ENCODE measurements around the gene IGF2BP2. TPM values are rescaled to one million over a fixed set of nuclear protein-coding genes. Genes with fewer than 3 reads are reported as not detected.

IGF2BP2 gene
- total and polyA plus RNA-seq, 9 of the 15 experiments (the other 6 are each of a cell fraction or from before 2014, with no cell fraction given), result 3.2 to 59.6 (median 30.5) TPM

- TF ChIP-seq ZNF3 (CRISPR knock-in tag; IDR thresholded peaks at IDR 0.05), result no peak
- TF ChIP-seq ZNF217 (CRISPR knock-in tag; IDR thresholded peaks at IDR 0.05), result no peak
- TF ChIP-seq, protein P1, sequence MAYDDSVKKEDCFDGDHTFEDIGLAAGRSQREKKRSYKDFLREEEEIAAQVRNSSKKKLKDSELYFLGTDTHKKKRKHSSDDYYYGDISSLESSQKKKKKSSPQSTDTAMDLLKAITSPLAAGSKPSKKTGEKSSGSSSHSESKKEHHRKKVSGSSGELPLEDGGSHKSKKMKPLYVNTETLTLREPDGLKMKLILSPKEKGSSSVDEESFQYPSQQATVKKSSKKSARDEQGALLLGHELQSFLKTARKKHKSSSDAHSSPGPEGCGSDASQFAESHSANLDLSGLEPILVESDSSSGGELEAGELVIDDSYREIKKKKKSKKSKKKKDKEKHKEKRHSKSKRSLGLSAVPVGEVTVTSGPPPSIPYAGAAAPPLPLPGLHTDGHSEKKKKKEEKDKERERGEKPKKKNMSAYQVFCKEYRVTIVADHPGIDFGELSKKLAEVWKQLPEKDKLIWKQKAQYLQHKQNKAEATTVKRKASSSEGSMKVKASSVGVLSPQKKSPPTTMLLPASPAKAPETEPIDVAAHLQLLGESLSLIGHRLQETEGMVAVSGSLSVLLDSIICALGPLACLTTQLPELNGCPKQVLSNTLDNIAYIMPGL (CRISPR knock-in tag; IDR thresholded peaks at IDR 0.05), result no peak
- no peak for TF ChIP-seq PRMT5 (CRISPR knock-in tag; IDR thresholded peaks at IDR 0.05)
- TF ChIP-seq SREBF2 (CRISPR knock-in tag; IDR thresholded peaks at IDR 0.05), result no peak
- no peak for TF ChIP-seq THAP7 (CRISPR knock-in tag; IDR thresholded peaks at IDR 0.05)
- TF ChIP-seq NBN (IDR thresholded peaks at IDR 0.05; ENCODE audit: low read depth), result no peak
- TF ChIP-seq CHD4 (IDR thresholded peaks at IDR 0.05; ENCODE audit: insufficient read depth, insufficient replicate concordance, low read depth, low read length, poor library complexity, severe bottlenecking), result no peak
- no peak for TF ChIP-seq HDGF (IDR thresholded peaks at IDR 0.05)
- TF ChIP-seq ZNF830 (CRISPR knock-in tag; IDR thresholded peaks at IDR 0.05), result no peak
- no peak for TF ChIP-seq ZEB2 (IDR thresholded peaks at IDR 0.05)
- TF ChIP-seq, protein P2, sequence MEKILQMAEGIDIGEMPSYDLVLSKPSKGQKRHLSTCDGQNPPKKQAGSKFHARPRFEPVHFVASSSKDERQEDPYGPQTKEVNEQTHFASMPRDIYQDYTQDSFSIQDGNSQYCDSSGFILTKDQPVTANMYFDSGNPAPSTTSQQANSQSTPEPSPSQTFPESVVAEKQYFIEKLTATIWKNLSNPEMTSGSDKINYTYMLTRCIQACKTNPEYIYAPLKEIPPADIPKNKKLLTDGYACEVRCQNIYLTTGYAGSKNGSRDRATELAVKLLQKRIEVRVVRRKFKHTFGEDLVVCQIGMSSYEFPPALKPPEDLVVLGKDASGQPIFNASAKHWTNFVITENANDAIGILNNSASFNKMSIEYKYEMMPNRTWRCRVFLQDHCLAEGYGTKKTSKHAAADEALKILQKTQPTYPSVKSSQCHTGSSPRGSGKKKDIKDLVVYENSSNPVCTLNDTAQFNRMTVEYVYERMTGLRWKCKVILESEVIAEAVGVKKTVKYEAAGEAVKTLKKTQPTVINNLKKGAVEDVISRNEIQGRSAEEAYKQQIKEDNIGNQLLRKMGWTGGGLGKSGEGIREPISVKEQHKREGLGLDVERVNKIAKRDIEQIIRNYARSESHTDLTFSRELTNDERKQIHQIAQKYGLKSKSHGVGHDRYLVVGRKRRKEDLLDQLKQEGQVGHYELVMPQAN (IDR thresholded peaks at IDR 0.05; ENCODE audit: borderline replicate concordance), result no peak
- no peak for TF ChIP-seq ZNF589 (CRISPR knock-in tag; IDR thresholded peaks at IDR 0.05; ENCODE audit: low read depth)
- no peak for TF ChIP-seq COPS2 (conservative IDR thresholded peaks at IDR 0.05)
- TF ChIP-seq PBX2 (CRISPR knock-in tag; IDR thresholded peaks at IDR 0.05; ENCODE audit: low read depth), result no peak
- no peak; the same call in 1 of the 2 replicates for TF ChIP-seq PBX2 (tag; conservative IDR thresholded peaks at IDR 0.05; ENCODE audit: low read depth)
- TF ChIP-seq RBM22 (IDR thresholded peaks at IDR 0.05; ENCODE audit: low read depth, low read length, poor library complexity, severe bottlenecking), result no peak
- no peak for TF ChIP-seq ETS2 (tag; IDR thresholded peaks at IDR 0.05; ENCODE audit: borderline replicate concordance, poor library complexity, severe bottlenecking)
- TF ChIP-seq CGGBP1 (CRISPR knock-in tag; IDR thresholded peaks at IDR 0.05), result no peak
- TF ChIP-seq SMARCB1 (IDR thresholded peaks at IDR 0.05; ENCODE audit: insufficient read length, low read depth), result no peak
Observed at GRCh38 chr3:185807445-185808068, 17.3 kb downstream of the IGF2BP2 start (continued).
